Prostate gland (tissue), 2 donors: Measurements from ENCODE around the gene ANLN.

Experiments used
- POLR2AphosphoS5 ChIP-seq: sonication (generic); formaldehyde crosslinking; IDR thresholded peaks from one replicate; pipeline ENCODE4 v1.6.1; 2017; ENCODE audit warnings: antibody characterized with exemption
- TF ChIP-seq, protein P1 (sequence below), 4 experiments: fragments of 200-600 bp in 2 of 4; fragments of 450-650 bp in 2 of 4; sonication (generic) in 2 of 4; IDR thresholded peaks; 1 replicate in 3 of 4; 2 replicates in 1 of 4; pipeline ENCODE4 v1.5.1; 2016 to 2019; ENCODE audit warnings: antibody characterized with exemption in 4 of 4, mild to moderate bottlenecking in 2 of 4, moderate library complexity in 2 of 4

DNA sequence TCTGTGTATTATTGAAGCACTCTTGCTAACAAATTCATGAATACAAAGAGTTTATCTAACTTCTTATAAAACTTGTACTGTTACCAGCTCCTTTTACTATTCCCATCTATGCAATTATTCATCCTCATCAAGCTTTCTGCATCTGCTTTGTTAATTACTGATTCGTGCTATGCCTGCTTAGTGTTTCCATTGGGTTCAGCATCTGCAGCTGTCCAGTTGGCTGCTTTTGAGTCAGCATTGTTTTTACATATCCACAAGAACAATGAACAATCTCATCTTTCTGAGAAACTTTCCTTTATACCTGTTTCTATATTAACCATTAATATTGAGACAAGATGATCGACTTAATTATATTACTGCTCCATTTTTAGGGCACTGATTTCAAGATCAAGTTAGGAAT is 19.6 kb upstream of the ANLN start:
- TF ChIP-seq, protein P1, sequence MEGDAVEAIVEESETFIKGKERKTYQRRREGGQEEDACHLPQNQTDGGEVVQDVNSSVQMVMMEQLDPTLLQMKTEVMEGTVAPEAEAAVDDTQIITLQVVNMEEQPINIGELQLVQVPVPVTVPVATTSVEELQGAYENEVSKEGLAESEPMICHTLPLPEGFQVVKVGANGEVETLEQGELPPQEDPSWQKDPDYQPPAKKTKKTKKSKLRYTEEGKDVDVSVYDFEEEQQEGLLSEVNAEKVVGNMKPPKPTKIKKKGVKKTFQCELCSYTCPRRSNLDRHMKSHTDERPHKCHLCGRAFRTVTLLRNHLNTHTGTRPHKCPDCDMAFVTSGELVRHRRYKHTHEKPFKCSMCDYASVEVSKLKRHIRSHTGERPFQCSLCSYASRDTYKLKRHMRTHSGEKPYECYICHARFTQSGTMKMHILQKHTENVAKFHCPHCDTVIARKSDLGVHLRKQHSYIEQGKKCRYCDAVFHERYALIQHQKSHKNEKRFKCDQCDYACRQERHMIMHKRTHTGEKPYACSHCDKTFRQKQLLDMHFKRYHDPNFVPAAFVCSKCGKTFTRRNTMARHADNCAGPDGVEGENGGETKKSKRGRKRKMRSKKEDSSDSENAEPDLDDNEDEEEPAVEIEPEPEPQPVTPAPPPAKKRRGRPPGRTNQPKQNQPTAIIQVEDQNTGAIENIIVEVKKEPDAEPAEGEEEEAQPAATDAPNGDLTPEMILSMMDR (IDR thresholded peaks at IDR 0.05): no peak
- TF ChIP-seq POLR2AphosphoS5: no peak
